NCI-H2081 (cell line): ENCODE results near the gene PPP1R15A.
A peak's percentile ranks its signal among the peaks of the same experiment; 100 is the strongest.
"Not testable (repeated sequence)": the region's sequence is repeated elsewhere in the genome, so short reads cannot be mapped to it uniquely, and the experiment has no call there.

ENCODE experiments used
- DNase-seq, 2 experiments: peaks; one replicate each; lab custom pipeline; 2025; lab: John Stamatoyannopoulos, UW

PPP1R15A gene

GRCh38 chr19:48859711-48860572 lies 12.3 kb upstream of the PPP1R15A start:
- DNase-seq, result no peak

- no peak for DNase-seq
Observed at GRCh38 chr19:48861313-48861712, 10.9 kb upstream of the PPP1R15A start.

- DNase-seq, result no peak
Observed at GRCh38 chr19:48862827-48863226, 9.4 kb upstream of the PPP1R15A start.

- DNase-seq, result no peak
Observed at GRCh38 chr19:48866692-48867091, 5.5 kb upstream of the PPP1R15A start.

GRCh38 chr19:48867123-48867745 lies 5.0 kb upstream of the PPP1R15A start:
- no peak for DNase-seq

GRCh38 chr19:48867746-48868113 lies 4.5 kb upstream of the PPP1R15A start:
- DNase-seq, result no peak

- no peak for DNase-seq
Observed at GRCh38 chr19:48868114-48868886, 3.9 kb upstream of the PPP1R15A start, which contains the start of gene PLEKHA4. Gene PLEKHA4 (minus strand): TSS chr19:48868617. CDS start chr19:48867620, 997 bp downstream.

- DNase-seq, result no peak
Observed at GRCh38 chr19:48870048-48870447, 2.2 kb upstream of the PPP1R15A start.

- DNase-seq, result not testable (repeated sequence)
Observed at GRCh38 chr19:48871471-48872181, 595 bp upstream of the PPP1R15A start.

GRCh38 chr19:48872884-48873475 lies 759 bp downstream of the PPP1R15A start:
- DNase-seq, result peak; percentile 27 to 65

GRCh38 chr19:48873476-48874302 lies 1.5 kb downstream of the PPP1R15A start:
- DNase-seq, result no peak

GRCh38 chr19:48874303-48875135 lies 2.3 kb downstream of the PPP1R15A start:
- no peak for DNase-seq

- not testable (repeated sequence) for DNase-seq
Observed at GRCh38 chr19:48876043-48876981, 4.1 kb downstream of the PPP1R15A start.

- DNase-seq, result no peak
Observed at GRCh38 chr19:48877855-48878195, 5.6 kb downstream of the PPP1R15A start.

GRCh38 chr19:48878196-48879024 lies 6.2 kb downstream of the PPP1R15A start:
- DNase-seq, result no peak

- no peak for DNase-seq
Observed at GRCh38 chr19:48879025-48879637, 6.9 kb downstream of the PPP1R15A start.

GRCh38 chr19:48879696-48880095 lies 7.5 kb downstream of the PPP1R15A start:
- DNase-seq, result not testable (repeated sequence)
